ENCODE results near the gene BTBD2. TPM values are rescaled to one million over a fixed set of nuclear protein-coding genes. Genes with fewer than 3 reads are reported as not detected.
A peak's percentile ranks its signal among the peaks of the same experiment; 100 is the strongest.

Gene BTBD2
- total and polyA plus RNA-seq, 2 of the 8 experiments (the other 6 are each of a cell fraction or from before 2014, with no cell fraction given): 91.7 to 92.3 TPM

- no peak for TF ChIP-seq JUN (IDR thresholded peaks at IDR 0.05; ENCODE audit: low read depth, low read length)
- peak; percentile 71; the same call in 1 of the 2 replicates for TF ChIP-seq POLR2AphosphoS5 (IDR thresholded peaks at IDR 0.05; ENCODE audit: low read depth, low read length)
- no peak for TF ChIP-seq GABPA (IDR thresholded peaks at IDR 0.05; ENCODE audit: borderline replicate concordance, insufficient read depth, low read length)
- TF ChIP-seq POLR2A (IDR thresholded peaks at IDR 0.05; ENCODE audit: control extremely low read depth in 1 of 2, low read depth in 2 of 2, low read length in 2 of 2): peak in 1 of 2 experiments; percentile 55; a peak in 2 of 3 replicates
- no peak for TF ChIP-seq GTF2F1 (IDR thresholded peaks at IDR 0.05; ENCODE audit: borderline replicate concordance, low read depth, low read length)
Measured at GRCh38 chr19:2041683-2042484, 26.4 kb upstream of the BTBD2 start (continued).
